GM18508 (cell line): ENCODE measurements around the gene MOK.
"Not testable (repeated sequence)": the region's sequence is repeated elsewhere in the genome, so short reads cannot be mapped to it uniquely, and the experiment has no call there.

Experiments
- ATAC-seq: cut with Tn5 transposase; IDR thresholded peaks from one replicate; pipeline ENCODE4 v1.9.1; 2021; ENCODE audit warnings: moderate number of reproducible peaks; ENCODE audit not compliant: insufficient read depth, unreplicated experiment

Gene MOK

DNA sequence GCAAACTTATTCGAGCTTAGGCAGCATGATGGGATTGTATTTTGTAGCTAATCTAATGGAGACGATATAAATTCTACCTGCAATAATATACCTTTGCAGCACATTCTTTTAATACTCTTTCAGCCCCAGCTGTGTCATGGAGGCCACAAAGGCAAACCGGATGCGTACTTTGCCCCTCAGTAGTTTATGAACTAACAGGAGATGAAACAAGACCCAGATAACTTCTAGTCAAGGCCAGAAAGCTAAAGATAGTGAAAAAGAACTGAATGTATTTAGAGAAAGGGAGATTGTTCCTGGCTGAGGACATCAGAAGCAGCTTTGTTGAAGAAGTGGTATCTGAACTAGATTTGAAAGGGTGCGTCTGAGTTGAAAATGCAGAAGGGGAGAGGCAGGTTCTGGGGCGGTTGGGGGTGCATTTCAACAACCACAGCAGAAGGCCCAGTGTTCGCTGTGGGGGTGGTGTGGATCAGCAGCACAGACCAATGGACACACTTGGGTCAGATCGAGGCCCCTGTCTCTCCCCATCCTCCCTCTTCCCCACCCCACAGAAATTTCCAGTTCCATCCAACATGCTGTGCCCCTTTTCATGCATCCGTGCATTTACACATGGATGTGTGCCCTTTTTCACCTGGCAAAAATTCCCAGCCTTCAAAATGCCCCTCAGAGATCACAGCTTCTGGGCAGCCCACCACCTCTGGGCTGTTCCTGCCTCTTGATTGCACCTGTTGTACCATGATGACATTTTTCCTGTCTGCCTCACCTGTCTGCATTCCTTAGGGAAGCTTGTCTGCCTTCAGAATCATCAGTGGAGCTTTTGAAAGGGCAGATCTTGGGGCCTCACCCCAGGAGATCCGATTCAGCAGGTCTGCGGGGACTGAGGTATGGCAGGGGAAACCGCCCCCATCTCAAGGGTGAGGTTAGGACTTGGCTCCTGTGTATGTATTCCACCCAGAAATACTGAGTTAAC is 16.8 kb upstream of the MOK start:
- ATAC-seq: no peak

DNA sequence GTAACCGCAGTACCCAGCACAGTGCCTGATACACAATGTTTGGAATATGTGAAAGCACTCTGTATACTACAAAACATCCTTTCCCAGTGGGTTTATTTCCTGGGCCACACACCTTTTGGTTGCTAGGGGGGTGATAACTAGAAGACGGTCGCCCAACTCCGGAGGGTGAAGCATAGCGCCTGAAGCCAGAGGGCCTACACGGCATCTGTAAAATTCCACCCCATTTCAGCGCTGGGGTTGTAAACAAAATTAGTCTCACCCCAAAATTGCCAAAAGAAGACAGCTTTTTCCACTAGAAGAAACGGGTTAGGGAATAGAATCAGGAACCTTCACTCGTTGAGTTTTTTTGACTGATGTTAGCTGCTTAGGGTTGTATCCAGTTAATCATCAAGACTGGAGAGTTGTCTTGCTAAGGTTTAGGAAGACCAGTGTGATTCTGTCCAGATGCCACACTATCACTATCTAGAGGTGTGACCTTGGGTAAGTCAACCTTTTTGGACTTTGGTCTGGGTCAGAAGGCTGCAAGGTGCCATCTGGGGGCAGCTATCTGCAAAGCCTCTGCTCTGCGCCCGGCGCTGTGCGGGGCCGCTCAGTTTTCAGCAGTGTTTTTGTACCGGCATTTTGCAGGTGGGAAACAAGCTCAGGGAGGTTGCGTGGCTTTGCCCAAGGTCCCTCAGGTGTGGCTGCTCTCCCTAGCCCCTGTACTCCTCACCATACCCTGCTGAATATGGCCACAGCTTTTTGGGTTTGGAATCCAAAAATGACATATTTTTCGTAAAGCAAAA is 15.9 kb upstream of the MOK start:
- no peak for ATAC-seq

DNA sequence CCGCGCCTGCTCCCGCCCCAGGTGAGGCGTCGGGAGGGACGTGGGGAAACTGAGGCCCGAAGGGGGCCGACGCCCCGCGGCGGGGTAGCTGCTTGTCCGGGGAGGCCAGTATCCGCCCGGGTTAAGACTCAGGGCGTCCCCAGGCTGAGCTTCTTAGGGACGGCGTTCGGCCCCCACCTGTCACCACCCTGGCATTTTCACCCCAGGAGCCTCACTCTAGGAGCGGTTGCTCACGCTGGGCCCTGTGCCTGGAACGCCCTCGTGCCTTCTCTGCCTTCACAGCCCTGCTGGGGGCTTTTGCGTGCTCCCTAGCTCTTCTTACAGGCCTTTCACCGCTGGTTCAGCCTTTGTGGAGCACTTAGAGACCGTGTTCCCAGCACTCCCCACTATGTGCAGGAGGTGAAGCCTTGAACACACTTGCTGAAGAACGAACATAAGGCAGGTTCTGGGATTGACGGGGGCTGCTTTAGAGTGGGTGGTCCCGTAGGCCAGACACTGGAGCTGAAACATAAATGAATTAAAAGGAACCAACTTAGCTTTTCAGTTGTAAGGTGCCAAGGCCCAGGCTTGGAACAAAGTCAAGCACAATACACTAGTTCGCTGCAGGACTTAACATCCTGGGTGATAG is 15.2 kb upstream of the MOK start:
- ATAC-seq: no peak

DNA sequence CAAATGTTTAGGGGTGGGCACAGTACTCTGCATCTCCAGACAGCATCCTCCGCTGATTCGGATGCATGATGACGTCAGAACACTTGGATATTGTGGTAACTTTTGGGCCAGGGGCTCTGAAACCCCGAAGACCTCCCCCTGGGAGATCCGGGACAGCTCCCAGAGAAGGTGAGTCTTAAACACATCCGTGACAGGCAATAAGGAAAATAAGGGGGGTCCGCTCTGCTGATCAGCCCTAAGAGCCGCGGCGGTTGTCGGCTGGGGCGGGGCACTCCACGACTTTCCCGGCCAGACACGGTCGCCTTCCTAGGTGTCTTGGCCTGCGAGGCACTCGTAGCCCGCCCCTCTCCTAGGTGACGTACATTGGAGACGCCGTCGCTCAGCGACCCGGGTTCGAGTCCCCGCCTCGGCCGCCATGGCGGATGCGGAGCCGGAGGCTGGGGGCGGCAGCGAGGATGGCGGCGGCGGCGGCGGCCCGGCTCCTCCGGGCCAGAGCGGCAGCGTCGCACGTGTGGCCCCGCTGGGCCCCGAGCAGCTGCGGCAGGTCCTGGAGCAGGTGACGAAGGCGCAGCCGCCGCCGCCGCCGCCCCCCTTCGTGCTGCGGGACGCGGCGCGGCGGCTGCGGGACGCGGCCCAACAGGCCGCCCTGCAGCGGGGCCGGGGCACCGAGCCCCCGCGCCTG is 14.5 kb upstream of the MOK start, which contains the start of gene ZNF839:
Gene ZNF839, plus strand, starts transcription at position 396 of the 682 bp plus-strand sequence. Its CDS starts 20 bp downstream, at position 416.
- ATAC-seq: no peak

DNA sequence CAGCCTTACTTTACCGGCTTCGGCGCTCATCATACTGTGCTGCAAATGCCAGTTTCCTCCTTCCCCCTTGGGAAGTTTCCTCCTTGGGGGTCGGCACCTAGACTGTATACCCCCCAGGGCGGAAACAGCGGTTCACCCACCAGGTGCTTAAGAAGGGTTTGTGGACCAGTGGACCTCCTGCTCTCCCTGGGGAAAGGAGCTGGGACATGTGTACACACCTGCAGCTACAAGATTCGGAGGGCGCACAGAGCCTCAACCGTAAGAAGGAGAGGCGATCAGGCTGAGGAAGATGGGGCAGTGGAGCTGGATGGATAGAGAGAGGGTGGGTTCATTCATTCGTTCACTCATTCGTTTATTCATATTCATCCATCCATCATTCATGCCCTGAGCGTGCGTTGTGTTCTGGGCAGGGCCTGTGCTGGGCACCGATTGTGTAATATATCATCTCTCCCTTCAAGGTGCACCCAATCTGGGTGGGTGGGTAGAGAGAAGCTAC is 13.9 kb upstream of the MOK start:
- no peak for ATAC-seq

DNA sequence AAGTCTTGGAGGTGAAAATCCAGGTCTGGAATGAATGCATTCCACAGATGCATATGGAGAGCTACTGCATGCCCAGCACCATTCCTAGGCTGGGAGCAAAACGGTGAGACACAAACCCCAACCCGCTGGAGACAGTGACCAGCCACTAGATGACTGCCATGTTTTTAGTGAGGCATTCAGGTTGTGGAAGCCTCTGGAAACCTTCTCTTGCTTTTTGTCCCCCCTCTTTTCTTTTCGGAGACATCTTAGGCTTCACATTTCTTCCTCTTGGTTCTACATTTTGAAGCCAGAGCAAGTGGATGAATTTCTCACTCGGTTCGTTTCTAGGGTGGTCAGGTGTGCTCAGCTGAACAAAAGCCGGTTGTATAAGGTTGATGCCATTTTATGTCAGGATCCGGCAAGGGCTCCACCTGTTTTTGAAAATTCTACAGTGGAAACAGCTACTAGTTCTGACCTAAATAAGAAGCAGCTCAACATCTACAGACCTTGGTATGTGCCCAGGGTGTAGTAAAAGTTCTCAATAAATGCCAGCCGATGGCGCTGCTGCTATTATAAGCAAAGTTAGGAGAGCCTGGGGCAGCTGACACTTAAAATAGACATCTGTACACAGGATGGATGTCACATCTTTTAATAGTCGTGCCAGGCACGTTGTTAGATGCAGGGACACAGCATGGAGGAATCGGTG is 12.7 kb upstream of the MOK start:
- ATAC-seq: no peak

DNA sequence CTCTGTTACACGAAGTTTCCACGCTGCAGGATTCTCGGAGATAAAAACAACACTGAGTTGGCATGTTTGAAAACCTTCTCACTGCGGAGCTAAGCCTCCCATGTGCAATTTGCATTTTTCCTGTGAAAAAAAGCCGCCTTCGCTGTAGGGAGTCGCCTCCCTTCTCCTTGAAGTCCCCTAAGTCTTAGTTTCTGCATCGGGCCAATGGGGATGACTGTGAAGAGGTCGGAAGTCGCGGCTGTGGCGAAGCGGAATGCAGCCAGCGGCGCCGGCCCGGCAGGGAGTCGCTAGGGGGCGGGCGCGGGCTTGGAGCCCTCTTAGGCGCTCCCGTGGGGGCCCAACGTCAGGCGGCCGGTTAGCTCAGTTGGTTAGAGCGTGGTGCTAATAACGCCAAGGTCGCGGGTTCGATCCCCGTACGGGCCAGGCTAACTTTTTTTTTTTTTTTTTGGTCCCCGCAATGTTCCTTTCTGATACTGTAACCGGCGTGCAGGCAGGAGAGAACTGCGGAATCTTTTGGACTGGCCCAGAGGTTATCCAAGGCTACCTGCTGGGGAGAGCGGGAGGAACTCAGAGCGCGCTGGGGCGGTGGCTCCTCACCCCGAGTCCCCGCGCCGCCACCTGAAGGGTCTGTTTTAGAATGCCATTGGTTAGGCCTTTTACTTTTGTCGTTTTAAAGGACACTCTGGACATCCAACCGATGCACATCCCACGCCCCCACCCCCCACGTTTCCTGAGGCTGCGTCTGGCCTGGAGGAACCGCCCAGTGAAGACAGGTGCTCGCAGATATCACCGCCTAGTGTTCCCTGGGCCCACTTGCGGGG is 12.0 kb upstream of the MOK start:
- peak; percentile 38 for ATAC-seq

DNA sequence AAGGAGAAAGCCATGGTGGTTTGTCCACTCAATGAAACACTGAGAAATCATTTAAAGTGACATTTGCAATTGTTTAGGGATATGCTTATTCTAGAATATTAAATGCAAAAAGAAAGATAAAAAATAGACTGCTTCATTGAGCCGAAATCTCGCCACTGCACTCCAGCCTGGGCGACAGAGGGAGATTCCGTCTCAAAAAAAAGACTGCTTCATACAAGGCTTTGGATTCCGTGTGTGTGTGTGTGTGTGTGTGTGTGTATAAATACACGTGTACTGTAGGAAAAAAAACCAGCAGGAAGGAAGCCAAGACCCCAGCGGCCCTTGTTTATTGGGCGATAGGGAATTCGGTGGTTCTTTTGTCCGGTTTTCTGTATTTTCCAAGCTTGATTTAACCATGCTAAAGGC is 11.4 kb upstream of the MOK start:
- no peak for ATAC-seq

DNA sequence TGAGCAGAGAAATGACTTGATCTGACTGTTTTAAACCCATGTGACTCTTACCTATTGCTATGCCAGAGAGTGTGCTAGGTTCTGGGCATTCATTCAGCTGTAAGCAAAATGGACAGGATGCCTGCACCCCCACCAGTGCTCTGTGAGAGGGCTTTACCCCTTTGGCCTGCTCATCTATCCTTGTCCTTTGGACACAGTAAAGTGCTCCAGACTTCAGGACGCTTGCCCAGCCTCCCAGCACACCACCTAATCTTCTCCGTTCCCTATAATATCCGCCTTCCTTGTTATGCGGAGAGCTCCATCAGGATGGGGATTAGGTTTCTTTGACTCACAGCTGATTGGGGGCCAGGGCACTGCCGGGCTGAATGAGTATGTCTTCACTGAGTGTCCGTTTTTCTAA is 10.2 kb upstream of the MOK start:
- no peak for ATAC-seq

DNA sequence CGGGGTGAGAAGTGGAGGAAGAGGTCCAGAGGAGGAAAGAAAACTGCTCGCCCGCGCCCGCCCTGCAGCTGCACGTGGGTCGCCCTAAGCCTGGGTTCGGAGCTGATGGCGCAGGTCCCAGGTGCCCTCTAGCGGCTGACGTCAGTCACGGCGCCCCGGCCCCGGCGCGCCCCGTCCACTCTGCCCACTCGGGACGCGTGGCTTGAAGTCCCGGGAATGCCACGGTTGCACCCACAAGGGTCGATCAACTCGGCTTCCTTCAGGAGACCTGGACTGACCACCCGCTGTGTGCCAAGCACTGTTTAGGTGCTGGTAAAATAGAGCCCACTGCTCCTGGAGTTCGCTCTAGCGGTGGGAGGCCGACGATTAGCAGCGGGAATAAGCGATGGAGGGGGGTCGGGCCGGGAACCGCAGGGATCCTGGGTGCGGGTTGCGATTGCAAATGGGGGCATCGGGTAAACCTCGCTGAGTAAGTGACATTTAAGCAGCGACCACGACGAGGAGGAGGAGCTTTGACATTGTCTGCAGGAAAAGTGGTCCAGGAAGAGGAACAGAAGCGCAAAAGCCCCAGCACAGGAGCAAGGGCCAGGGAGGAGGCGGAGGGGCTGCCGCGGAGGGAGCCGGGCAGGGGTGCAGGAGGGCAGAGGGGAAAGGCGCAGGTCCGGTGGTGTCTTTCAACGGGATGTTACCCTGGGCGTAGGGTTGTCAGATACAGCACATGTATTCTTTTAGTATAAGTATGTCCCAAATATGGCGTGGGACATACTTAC is 9.5 kb upstream of the MOK start:
- no peak for ATAC-seq

DNA sequence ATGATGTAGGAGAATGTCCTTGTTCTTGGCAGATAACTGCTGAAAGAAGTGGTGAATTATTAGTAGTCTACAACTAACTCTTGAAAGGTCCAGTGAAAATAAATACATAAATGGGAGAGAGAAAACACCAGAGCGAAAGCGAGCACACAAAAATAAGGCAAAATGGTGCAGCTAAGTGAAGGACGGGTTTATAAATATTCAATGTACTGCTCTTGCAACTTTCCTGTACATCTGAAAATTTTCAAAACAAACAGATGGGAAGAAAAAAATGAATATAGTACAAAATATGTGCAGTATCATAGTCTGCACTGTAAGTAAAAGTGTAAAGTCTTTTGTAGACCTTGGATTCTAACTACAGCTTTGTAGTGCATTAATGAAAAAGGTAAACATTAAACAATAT is 1.3 kb downstream of the MOK start:
- ATAC-seq: no peak

DNA sequence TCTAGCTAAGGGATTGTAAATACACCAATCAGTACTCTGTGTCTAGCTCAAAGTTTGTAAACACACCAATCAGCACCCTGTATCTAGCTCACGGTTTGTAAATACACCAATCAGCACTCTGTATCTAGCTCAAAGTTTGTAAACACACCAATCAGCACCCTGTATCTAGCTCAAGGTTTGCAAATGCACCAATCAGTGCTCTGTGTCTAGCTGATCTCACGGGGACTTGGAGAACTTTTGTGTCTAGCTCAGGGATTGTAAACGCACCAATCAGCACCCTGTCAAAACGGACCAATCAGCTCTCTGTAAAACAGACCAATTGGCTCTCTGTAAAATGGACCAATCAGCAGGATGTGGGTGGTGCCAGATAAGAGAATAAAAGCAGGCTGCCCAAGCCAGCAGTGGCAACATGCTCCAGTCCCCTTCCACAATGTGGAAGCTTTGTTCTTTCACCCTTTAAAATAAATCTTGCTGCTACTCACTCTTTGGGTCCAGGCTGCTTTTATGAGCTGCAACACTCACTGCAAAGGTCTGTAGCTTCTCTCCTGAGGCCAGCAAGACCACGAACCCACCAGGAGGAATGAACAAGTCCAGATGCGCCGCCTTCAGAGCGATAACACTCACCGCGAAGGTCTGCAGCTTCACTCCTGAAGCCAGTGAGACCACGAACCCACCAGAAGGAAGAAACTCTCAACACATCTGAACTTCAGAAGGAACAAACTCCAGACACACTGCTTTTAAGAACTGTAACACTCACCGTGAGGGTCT is 6.5 kb downstream of the MOK start:
- ATAC-seq: not testable (repeated sequence)

DNA sequence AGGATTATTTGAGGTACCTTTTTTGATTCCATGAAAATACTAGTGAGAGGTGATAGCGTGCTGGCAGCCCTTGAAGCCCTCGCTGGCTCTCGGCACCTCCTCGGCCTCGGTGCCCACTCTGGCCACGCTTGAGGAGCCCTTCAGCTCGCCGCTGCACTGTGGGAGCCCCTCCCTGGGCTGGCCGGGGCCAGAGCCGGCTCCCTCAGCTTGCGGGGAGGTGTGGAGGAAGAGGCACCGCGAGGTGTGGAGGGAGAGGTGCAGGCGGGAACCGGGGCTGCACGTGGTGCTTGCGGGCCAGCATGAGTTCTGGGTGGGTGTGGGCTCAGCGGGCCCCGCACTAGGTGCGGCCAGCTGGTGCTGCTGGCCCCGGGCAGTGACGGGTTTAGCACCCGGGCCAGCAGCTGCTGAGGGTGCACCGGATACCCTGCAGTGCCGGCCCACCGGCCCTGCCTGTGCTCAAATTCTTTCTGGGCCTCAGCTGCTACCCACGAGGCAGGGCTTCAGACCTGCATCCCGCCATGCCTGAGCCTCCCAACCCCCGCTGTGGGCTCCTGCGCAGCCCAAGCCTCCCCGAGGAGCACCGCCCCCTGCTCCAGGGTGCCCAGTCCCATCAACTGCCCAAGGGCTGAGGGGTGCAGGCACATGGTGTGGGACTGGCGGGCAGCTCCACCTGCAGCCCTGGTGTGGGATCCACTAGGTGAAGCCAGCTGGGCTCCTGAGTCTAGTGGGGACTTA is 7.4 kb downstream of the MOK start:
- no peak for ATAC-seq

DNA sequence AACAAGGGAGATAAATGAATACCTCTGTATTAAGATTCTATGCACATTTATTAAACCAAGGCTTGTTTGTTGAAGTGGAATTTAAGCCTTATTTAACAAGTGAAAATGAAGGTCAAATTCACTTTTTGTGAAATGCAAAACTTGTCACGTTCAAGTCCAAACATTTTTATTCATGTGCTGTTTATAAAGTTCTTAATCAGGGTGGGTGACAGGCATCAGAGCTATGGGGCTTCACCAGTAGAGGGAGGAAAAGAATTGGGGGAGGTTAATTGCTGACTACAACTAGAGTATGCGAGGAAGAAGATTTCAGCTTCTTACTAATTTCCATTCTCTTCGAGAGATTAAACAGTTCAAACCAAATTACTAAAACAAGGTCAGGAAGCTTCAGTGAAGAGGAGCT is 9.7 kb downstream of the MOK start:
- no peak for ATAC-seq

DNA sequence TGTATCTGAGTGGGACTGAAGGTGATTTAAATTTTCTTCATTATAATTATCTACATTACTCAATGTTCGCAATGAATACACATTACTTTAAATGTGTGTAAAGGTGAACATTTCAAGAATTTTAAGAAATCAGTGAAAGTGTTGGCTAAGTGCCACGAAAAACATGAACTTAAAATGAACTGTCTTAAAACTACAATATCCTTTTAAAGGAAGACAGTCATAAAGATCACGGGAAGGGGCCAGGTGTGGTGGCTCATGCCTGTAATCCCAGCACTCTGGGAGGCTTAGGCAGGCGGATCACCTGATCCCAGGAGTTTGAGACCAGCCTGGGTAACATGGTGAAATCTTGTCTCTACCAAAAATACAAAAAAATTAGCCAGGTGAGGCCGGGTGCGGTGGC is 11.2 kb downstream of the MOK start:
- ATAC-seq: no peak

DNA sequence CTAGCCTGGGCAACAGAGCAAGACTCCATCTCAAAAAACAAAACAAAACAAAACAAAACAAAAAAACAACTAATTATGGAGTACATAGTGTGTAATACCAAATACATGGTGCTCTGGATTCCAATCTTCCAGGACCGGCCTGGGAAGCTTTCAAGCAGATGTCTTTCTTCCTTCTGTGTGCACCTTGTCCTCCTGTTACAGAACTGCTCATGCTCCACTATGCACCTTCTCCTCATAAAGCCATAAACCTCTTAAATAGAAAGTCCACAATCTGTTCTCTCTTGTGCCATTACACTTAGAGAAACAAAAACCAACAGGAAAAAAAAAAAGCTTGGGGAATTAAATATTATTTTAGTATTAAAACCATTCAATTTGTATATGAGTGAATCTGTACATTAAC is 12.5 kb downstream of the MOK start:
- no peak for ATAC-seq

DNA sequence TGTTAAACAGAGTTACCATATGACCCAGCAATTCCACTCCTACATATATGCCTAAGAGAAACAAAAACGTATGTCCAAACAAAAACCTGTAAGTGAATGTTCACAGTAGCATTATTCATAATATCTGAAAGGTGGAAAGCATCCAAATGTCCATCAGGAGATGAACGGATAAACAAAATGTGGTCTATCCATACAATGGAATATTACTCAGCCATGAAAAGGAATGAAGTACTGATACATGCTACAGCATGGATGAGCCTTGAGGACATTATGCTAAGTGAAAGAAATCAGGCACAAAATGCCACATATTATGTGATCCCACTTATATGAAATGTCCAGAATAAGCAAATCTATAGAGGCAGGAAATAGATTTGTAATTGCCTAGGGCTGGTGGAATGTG is 16.8 kb downstream of the MOK start:
- no peak for ATAC-seq
